Left cardiac atrium (tissue), 4 donors: ENCODE measurements around the gene ITIH4. TPM values are rescaled to one million over a fixed set of nuclear protein-coding genes. Genes with fewer than 3 reads are reported as not detected.

ENCODE experiments used
- ATAC-seq, 2 donors: fragments of 200-7000 bp; cut with Tn5 transposase; one replicate each; pipeline ENCODE4 v1.9.1; 2020; ENCODE audit warnings: mild to moderate bottlenecking in 2 of 2, moderate library complexity in 2 of 2
- DNase-seq: peaks from one replicate; pipeline ENCODE4 v3.0.0-alpha.2; 2020
- intact Hi-C, 2 donors: fragments of 100-400 bp; cut with DNase I; formaldehyde crosslinking; loops; one replicate each; pipeline versions ENCODE4 v1.14.1 to v1.15.1; 2022 to 2023
- total RNA-seq, 2 donors: library from RNA; stranded (reverse); fragmentation: NEBNext Ultra II Directional; extraction: Animal tissue kit (Norgen Biotek cat#: 25700); gene quantifications; one replicate each; pipeline ENCODE4 v1.2.1, GENCODE V29; 2021
- donor health status: DM: no; HTN: yes; CAD: no.
- donor health status: DM: no; HTN: yes; CAD: no; lungs with severe emphysema.
- donor health status: DM: yes; HTN: yes; CAD: no.
- donor health status: Dilated cardiomyopathy.

Gene ITIH4
- total RNA-seq, 2 donors from 2014 or later, result 5.2 to 7.0 TPM

GRCh38 chr3:52838561-52839267 lies 8.2 kb upstream of the ITIH4 start:
- ATAC-seq, result no peak
- intact Hi-C loops, result no loop called here
- DNase-seq, result no peak

- intact Hi-C loops, result no loop called here
- peak in 1 of 2 donors; percentile 6 for ATAC-seq
- no peak for DNase-seq
These were observed 6.5 kb upstream of the ITIH4 start for GRCh38 chr3:52836986-52837385.

- intact Hi-C loops, result no loop called here
- no peak for DNase-seq
- ATAC-seq, result no peak
These were observed 6.0 kb upstream of the ITIH4 start for GRCh38 chr3:52836471-52836845.

GRCh38 chr3:52835766-52836470 lies 5.4 kb upstream of the ITIH4 start:
- ATAC-seq, result peak; percentile 69 to 72
- intact Hi-C loops, result no loop called here
- DNase-seq, result peak; percentile 50

- DNase-seq (no peak), ATAC-seq (peak; percentile 11 to 64)
- intact Hi-C loops, result loop anchor here in 1 of 2 donors (5.0 kb wide), 1 partner anchor 63 kb away; the partner anchor contains the start of gene NEK4
These were observed 4.5 kb upstream of the ITIH4 start, which contains the start of gene MUSTN1 for GRCh38 chr3:52834871-52835501. TSS of gene MUSTN1 (minus strand) at chr3:52835019. CDS start at chr3:52834948, 71 bp downstream.

- ATAC-seq (no peak), DNase-seq (no peak)
- intact Hi-C loops, result loop anchor here in 1 of 2 donors (5.0 kb wide), 1 partner anchor 61 kb away; the partner anchor contains the start of gene NEK4
These were observed 2.7 kb upstream of the ITIH4 start for GRCh38 chr3:52833202-52833601.

GRCh38 chr3:52831500-52832301 lies 1.2 kb upstream of the ITIH4 start:
- peak; percentile 10 to 50 for ATAC-seq
- intact Hi-C loops, result loop anchor here in 1 of 2 donors (5.0 kb wide), 1 partner anchor 59 kb away; the partner anchor contains the start of gene NEK4
- peak; percentile 65 for DNase-seq

- DNase-seq (no peak), ATAC-seq (no peak)
- intact Hi-C loops, result loop anchor here in 1 of 2 donors (5.0 kb wide), 1 partner anchor 58 kb away; the partner anchor contains the start of gene NEK4
These were observed 487 bp downstream of the ITIH4 start for GRCh38 chr3:52829906-52830463.

GRCh38 chr3:52829482-52829881 lies 990 bp downstream of the ITIH4 start:
- intact Hi-C loops, result no loop called here
- DNase-seq (no peak), ATAC-seq (no peak)

GRCh38 chr3:52827866-52828376 lies 2.6 kb downstream of the ITIH4 start:
- intact Hi-C loops, result no loop called here
- DNase-seq, result no peak
- ATAC-seq, result no peak

GRCh38 chr3:52827441-52827840 lies 3.0 kb downstream of the ITIH4 start:
- DNase-seq (no peak), ATAC-seq (no peak)
- intact Hi-C loops, result no loop called here

- intact Hi-C loops, result no loop called here
- DNase-seq (no peak), ATAC-seq (no peak)
These were observed 6.4 kb downstream of the ITIH4 start for GRCh38 chr3:52824037-52824436.

- DNase-seq (no peak), ATAC-seq (no peak)
- intact Hi-C loops, result no loop called here
These were observed 8.1 kb downstream of the ITIH4 start for GRCh38 chr3:52822363-52822762.

GRCh38 chr3:52820736-52821135 lies 9.7 kb downstream of the ITIH4 start:
- ATAC-seq, result no peak
- no peak for DNase-seq
- intact Hi-C loops, result no loop called here

- ATAC-seq, result no peak
- no peak for DNase-seq
- intact Hi-C loops, result no loop called here
These were observed 10.5 kb downstream of the ITIH4 start for GRCh38 chr3:52819936-52820335.

- no peak for DNase-seq
- ATAC-seq, result no peak
These were observed 12.6 kb downstream of the ITIH4 start for GRCh38 chr3:52817860-52818259.

GRCh38 chr3:52817221-52817620 lies 13.3 kb downstream of the ITIH4 start:
- intact Hi-C loops, result no loop called here
- DNase-seq (no peak), ATAC-seq (no peak)

More at GRCh38 chr3:52817860-52818259, 12.6 kb downstream of the ITIH4 start:
- intact Hi-C loops, result no loop called here

GRCh38 chr3:52816654-52817053 lies 13.8 kb downstream of the ITIH4 start:
- intact Hi-C loops, result no loop called here
- DNase-seq (no peak), ATAC-seq (no peak)

GRCh38 chr3:52816199-52816598 lies 14.3 kb downstream of the ITIH4 start:
- no peak for ATAC-seq
- intact Hi-C loops, result no loop called here
- no peak for DNase-seq
